Epithelial cell of esophagus (primary cell): Measurements from ENCODE around the gene OR10A6.

Source experiments
- DNase-seq: peaks from one replicate; pipeline ENCODE4 v3.0.0; 2010; ENCODE audit warnings: low read depth
- H3K4me3 ChIP-seq: 2 replicates; pipeline ENCODE4 v1.5.1; 2011; ENCODE audit warnings: mild to moderate bottlenecking, low read length, control low read depth
- CTCF ChIP-seq: IDR thresholded peaks from 2 replicates; pipeline ENCODE4 v1.5.1; 2011; ENCODE audit warnings: low read depth, mild to moderate bottlenecking, low read length, control low read depth, inconsistent platforms; ENCODE audit not compliant: insufficient read depth; ENCODE audit errors: missing control alignments

Gene OR10A6

GRCh38 chr11:7896009-7896785, 34.9 kb downstream of the OR10A6 start:
- DNase-seq = no peak
- TF ChIP-seq CTCF = no peak
- no peak overlapping the region for H3K4me3 ChIP-seq

- TF ChIP-seq CTCF = no peak
- H3K4me3 ChIP-seq = no peak overlapping the region
- DNase-seq = no peak
Measured at GRCh38 chr11:7894251-7894650, 36.8 kb downstream of the OR10A6 start.

- H3K4me3 ChIP-seq = no peak overlapping the region
- no peak for DNase-seq
- TF ChIP-seq CTCF = no peak
Measured at GRCh38 chr11:7893796-7894195, 37.3 kb downstream of the OR10A6 start.

GRCh38 chr11:7892840-7893254, 38.2 kb downstream of the OR10A6 start:
- peak; percentile 66 for DNase-seq
- no peak overlapping the region for H3K4me3 ChIP-seq
- TF ChIP-seq CTCF = peak; percentile 67

GRCh38 chr11:7892059-7892699, 38.9 kb downstream of the OR10A6 start:
- DNase-seq = peak; percentile 56
- H3K4me3 ChIP-seq = no peak overlapping the region
- TF ChIP-seq CTCF = no peak

GRCh38 chr11:7890417-7891172, 40.5 kb downstream of the OR10A6 start:
- DNase-seq = no peak
- TF ChIP-seq CTCF = no peak
- H3K4me3 ChIP-seq = no peak overlapping the region
